Activated CD8-positive, alpha-beta memory T cell treated with anti-CD3 and anti-CD28 coated beads, Interleukin-2, amount 50 U/mL, for 24 hours (primary cell): Measurements from ENCODE around the gene SPATA18.

Experiments used
- DNase-seq: peaks from one replicate; pipeline ENCODE4 v3.0.0-alpha.2; 2020; ENCODE audit errors: extremely low read depth

The SPATA18 gene, protein sequence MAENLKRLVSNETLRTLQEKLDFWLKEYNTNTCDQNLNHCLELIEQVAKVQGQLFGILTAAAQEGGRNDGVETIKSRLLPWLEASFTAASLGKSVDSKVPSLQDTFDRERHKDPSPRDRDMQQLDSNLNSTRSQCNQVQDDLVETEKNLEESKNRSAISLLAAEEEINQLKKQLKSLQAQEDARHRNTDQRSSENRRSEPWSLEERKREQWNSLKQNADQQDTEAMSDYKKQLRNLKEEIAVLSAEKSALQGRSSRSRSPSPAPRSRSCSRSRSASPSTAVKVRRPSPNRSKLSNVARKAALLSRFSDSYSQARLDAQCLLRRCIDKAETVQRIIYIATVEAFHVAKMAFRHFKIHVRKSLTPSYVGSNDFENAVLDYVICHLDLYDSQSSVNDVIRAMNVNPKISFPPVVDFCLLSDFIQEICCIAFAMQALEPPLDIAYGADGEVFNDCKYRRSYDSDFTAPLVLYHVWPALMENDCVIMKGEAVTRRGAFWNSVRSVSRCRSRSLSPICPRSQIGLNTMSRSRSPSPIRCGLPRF

DNA sequence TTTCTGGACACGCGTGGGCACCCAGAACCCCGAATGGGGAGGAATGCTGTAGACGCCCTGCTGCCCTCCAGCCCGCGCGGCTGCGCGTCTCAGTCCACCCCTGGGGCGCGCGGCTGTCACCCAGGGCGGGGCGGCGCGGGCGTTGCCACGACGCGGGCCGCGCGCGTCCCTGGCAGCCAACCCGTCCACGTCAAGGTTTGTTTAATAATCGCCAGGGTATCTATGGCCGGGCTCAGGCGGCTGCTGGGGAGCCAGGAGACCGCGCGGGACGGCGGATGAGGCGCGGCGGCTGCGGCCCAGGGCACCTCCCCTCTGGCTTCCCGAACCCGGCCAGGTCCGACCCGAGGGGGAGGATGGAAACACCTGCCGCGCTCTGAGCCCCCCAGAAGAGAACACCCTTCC lies at the start of gene SPATA18:
Gene SPATA18, plus strand, starts transcription at position 92 of the 402 bp plus-strand sequence. CDS start 401 bp downstream, outside the sequence.
- DNase-seq: no peak

GRCh38 chr4:52001616-52002015 lies 49.5 kb upstream of the SPATA18 start:
- DNase-seq: no peak

GRCh38 chr4:52004414-52004813 lies 46.7 kb upstream of the SPATA18 start:
- no peak for DNase-seq

- DNase-seq: no peak
These were observed 45.4 kb upstream of the SPATA18 start for GRCh38 chr4:52005604-52006273.

DNA sequence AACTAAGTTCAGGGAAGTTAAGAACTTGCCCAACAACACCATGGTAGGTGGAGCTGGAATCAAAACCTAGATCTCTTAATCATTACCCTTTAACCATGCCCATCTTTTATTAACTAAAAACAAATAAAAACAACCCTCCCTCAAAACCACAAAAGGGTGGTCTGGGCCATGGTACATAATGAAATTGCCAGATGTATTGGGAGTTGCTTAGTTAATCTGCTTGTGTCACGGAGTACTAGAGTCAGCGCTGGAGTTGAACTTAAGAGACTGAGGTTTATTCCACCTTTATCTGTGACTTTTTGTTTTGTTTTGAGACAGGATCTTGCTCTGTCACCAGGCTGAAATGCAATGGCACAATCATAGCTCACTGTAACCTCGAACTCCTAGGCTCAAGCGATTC lies 44.2 kb upstream of the SPATA18 start:
- no peak for DNase-seq

DNA sequence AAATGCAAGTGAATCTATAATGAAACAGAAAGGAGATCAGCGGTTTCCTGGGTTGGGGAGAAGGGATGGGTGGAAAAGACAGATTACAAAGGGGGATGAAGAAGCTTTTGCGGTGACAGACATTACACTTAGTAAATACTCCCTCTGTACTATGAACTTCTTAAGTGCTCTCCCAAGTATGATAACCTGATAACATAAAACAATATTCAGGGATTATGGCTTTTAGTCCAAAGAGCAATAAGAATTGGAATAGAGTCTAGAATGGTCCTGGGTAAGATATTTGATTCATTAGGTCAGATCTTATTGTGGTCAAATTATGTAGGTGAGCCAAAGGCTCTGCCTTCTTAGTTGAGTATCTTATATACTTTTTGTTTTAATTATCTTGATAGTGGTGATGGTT lies 40.1 kb upstream of the SPATA18 start:
- no peak for DNase-seq

GRCh38 chr4:52012651-52013050 lies 38.5 kb upstream of the SPATA18 start:
- no peak for DNase-seq

DNA sequence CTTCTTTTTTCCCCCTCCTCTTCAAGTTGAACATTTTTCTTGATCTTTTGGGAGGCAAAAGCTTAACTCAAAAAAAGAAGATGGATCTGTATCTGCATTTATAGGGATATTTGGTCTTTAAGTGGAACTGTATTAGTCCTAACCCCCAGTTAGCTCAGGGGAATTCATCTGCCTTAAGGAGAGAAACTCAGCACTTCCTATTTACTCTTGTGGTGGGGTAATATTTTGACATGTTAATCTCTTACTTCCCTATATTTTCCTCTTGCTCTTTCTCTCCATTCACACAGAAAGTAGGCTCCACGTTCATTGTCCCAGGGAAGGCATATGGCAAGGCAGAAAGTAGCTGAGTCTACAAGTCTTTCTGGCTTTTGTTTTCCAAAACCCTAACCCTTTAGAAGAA lies 36.2 kb upstream of the SPATA18 start:
- DNase-seq: no peak

DNA sequence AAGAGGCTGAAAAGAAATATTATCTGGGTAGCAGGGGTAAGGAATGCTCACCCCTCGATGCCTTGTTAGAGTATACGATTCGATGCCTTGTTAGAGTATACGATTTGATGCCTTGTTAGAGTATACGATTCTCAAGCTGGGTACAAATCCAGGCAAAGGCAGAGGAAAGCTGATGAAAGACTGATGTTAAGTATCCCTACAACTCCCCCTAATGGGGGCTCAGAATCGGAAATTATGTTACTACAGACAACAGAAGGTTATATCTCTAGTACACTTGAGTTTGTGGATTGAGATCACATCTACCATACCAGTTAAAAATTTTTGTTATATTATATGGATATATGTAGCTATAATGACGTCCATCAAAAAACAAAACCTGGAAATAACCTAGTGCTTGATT lies 35.7 kb upstream of the SPATA18 start:
- DNase-seq: no peak

DNA sequence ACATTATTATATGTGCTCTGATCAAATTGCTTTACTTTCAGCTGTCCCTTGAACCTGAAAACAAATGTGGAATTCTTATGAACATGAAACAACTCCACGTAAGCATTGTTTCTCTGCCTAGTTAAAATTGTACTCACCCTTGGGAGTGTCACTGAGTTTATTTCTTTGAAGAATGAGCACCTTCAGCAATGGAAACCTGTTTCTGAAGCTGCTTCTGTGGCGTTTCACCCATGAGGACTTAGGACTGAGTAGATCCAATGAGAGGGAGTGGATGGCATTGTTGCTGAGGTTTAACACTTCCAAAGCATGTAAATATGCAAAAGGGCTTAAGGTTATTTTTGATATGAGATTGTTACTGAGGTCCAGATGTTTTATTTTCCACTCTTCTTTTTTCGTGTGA lies 34.1 kb upstream of the SPATA18 start:
- no peak for DNase-seq

DNA sequence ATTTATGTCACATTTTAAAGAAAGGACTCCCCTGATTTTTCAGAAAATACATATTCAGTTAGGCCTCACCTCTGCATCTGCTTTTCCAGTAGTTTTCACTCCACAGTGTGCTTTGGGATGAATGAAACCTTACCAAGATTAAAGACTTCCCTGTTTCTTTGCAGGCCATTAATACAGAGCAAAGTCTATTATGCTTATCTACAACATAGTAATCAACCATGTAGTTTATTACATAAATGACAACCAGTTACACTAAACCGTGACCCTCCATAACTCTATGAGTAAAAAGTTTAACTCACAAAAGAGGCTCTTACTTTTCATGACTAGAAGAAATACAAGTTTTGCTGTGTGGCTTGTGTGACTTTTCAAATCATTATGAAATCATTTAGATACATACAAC lies 33.3 kb upstream of the SPATA18 start:
- no peak for DNase-seq

DNA sequence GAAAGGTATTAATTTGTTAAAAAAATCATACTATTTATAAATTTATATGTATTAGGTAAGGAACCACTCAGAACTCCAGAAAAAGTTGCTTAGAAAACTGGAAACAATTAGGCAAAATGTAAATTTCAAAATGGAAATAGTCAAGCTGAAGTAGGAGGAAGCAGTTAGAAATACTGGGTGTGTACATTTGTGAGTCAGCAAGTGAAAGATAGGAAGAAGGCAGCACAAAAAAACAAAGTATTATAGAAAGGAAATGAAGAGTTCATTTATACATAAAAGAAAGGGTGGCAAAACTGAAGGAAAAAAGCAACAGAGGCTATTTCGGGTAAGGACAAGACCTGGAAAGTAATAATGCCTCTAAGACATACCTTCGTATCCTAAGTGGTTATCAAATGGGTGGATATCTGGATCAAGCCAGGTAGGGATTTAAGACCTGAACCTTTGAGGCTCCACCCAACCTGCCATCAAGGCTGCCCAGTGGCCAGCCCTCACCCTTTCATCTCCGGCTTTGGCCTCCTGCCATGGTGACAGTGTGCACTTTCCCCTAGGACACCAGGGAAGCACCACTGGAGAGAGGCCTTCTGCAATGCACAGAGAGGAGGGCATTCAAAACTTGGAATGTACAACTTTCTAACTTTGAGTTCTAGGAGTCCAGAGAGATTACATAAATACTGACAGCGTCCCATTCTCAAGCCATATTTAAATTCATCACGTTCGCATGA lies 31.0 kb upstream of the SPATA18 start, which contains the start of gene LRRC66:
Gene LRRC66, minus strand, starts transcription at position 428 of the 722 bp plus-strand sequence. CDS start 2,750 bp downstream, outside the sequence.
- no peak for DNase-seq

DNA sequence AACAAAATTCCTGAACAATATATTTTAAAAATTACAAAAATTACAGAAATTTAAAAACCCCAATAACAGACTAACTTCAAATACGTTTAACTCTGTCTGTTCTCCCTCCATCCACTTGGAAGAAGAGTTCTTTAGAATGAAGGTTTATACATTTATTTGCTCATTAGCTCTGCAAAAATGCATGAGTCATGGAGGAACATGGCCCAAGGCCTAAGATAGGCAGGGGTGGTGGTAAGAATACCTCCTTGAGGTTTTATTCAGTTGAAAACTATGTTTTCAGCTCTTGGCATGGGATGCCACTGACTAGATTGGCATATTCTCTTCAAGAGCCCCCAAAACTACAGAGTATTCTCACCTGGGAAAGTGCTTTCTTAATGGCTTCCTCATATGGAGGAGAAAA lies 22.1 kb upstream of the SPATA18 start:
- DNase-seq: no peak

GRCh38 chr4:52032005-52032404 lies 19.1 kb upstream of the SPATA18 start:
- no peak for DNase-seq

DNA sequence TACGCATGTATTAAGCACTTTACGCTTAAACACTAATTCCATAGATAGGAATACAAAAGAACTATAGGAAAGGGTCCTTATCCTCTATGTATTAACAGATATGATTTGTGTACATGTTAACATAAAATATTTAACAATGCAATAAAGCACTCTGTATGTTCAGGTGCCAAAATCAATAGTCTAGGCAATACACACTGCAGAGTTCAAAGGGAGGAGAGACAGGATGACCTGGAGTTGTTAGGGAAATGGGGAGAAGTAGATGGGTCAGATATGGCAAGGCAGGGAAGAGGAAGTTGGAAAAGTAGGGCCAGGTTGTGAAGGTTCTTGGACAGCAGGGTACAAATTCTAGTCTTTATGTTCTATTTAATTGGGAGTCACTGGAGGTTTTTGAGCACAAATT lies 15.9 kb upstream of the SPATA18 start:
- no peak for DNase-seq

GRCh38 chr4:52036886-52037530 lies 14.1 kb upstream of the SPATA18 start:
- DNase-seq: no peak

DNA sequence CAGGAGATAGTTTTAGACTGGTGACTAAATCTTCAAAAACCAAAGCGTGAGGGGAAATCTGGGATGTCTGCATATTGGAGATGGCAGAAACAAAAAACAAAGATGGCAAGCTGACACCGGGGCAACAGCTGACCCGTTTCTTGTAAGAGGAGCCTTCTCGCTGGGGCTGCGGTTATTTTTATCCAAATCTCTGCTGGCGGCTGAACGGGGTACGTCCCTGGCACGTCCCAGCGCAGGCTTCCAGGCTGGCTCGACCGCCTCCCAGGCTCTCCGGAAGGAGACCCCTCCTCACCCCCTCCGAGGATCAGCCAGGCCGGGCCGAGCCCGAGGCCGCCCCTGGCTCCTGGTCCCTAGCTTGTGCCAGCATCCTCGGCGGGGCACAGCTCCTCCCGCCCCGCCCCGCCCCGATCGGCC lies 13.4 kb upstream of the SPATA18 start:
- no peak for DNase-seq

GRCh38 chr4:52038103-52038912 lies 12.8 kb upstream of the SPATA18 start, which contains the start of gene SGCB:
TSS of gene SGCB (minus strand) at chr4:52038299. CDS start at chr4:52038259, 40 bp downstream.
- DNase-seq: peak; percentile 24

GRCh38 chr4:52045028-52045427 lies 6.1 kb upstream of the SPATA18 start:
- no peak for DNase-seq

- DNase-seq: no peak
These were observed 1.8 kb upstream of the SPATA18 start for GRCh38 chr4:52049266-52049665.
